Caki2 (cell line): Measurements from ENCODE around the gene CHTF18. TPM values are rescaled to one million over a fixed set of nuclear protein-coding genes. Genes with fewer than 3 reads are reported as not detected.
"Not testable (repeated sequence)": the region's sequence is repeated elsewhere in the genome, so short reads cannot be mapped to it uniquely, and the experiment has no call there.

Source experiments
- DNase-seq: peaks from one replicate; pipeline ENCODE4 v3.0.0-alpha.2; 2015; ENCODE audit warnings: low read depth
- in situ Hi-C: cut with HindIII; loops from 2 replicates; pipeline ENCODE4 v1.10.0; 2016; ENCODE audit warnings: low sequenced_read_pairs, low pct_unique_long_range_greater_than_20kb, mixed read lengths
- total RNA-seq: library from RNA; depleted of rRNA; stranded (reverse); fragments of >200 nt; shearing (Covaris generic); gene quantifications from 2 replicates; pipeline ENCODE4 v1.2.3, GENCODE V29; 2014; ENCODE audit warnings: low replicate concordance

Gene CHTF18
- total RNA-seq, 1 experiment from 2014 or later: 52.2 TPM

DNA sequence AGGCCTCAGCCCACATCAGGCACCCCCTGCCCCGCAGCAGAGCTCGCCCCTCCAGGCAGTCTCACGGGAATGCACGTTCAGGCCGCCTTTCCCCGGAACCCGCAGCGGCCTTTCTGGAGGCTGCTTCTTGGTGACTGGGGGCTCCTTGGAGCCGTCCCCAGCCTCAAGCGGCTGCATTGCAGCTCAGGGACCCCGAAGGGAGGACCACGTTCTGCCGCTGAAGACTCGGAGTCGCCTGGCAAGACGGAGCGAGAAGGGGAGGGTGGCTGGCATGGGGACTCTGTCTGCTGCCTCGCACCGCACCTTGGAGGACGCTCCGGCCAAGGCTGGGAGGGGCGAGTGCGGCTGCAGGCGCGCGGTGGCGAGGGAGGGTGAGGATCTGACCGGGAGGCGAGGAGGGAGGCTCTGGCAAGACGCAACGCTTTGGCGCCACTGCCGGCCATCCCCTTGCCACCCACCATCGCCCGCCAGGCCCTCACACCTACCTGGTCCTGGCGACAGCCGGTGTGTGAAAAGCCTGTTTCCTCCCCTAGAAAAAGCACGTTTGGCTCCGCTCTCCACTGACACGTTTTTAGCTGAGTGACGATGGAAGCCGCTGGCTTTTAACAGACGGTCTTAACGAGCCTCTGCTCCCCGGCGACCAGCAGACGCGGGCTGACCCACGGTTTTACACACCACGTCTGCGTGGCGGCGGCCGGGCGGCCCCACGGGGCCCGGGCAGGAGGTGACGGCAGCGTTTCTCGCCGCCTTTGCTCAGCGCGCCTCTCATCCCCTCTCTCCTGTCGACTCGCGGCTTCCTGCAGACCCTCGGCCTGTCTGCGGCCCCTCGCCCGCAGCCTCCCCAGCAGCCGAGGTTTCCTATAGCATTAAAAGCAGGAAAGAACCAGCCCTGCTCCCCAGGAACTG, 28.8 kb downstream of the CHTF18 start:
- no peak for DNase-seq
- in situ Hi-C loops: no loop called here

DNA sequence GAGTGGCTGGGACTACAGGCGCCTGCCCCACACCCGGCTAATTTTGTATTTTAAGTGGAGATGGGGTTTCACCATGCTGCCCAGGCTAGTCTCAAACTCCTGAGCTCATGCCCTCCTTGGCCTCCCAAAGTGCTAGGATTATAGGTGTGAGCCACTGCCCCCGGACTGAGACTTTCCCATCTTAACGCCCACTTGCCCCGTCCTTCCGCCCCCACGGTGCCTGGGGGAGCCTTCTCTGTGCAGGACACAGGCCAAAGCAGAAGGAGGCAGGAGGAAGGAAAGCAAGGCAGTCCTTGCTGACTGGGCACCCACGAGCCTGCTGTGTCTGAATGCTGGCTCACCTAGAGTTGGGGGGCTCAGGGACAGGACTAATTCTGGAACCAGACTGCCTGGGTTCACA, 29.7 kb downstream of the CHTF18 start:
- in situ Hi-C loops: no loop called here
- no peak for DNase-seq

DNA sequence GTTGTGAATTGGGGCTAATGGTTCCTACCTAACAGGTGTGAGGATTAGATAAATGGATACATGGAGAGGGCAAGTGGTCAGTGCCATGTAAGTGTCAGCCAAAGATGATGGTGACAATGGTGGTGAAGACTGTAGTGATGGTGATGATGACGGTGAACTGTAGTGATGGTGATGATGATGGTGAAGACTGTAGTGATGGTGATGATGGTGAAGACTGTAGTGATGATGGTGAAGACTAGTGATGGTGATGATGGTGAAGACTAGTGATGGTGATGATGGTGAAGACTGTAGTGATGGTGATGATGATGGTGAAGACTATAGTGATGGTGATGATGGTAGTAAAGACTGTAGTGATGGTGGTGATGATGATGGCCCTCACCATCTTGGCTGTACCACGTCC, 30.2 kb downstream of the CHTF18 start:
- in situ Hi-C loops: no loop called here
- DNase-seq: no peak

DNA sequence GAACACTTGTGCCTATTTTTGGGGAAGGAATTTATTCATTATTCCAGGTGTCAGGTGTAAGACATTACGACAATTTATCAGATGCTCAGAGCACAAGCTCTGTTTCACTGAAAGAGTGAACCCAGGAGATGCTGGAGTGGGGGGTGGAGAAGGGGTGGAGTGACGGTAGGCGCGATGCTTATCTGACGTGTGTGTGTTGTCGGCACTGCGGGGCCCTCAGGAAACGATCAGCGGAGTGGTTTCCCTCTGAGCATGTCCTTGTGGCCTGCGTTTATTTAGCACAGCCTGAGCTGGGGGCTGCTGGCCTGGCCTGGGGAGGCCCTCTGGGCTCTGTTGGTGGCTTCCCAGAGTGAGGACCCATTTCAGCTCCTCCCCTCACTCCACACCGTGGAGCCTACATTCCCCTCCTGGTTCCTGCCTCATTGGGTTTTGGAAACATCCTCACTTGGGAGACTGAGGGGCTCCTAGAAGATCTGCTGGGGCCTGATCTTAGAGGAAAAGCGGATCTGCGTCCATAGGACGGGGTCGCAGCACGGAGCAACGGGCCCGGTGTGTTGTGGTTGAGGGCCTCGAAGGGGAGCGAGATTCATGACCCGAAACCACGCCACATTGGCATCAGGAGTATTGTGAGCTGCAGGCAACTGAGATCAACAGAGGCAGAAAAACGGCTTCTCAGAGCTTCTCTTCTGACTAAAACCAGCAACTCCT, 31.1 kb downstream of the CHTF18 start:
- in situ Hi-C loops: no loop called here
- no peak for DNase-seq

DNA sequence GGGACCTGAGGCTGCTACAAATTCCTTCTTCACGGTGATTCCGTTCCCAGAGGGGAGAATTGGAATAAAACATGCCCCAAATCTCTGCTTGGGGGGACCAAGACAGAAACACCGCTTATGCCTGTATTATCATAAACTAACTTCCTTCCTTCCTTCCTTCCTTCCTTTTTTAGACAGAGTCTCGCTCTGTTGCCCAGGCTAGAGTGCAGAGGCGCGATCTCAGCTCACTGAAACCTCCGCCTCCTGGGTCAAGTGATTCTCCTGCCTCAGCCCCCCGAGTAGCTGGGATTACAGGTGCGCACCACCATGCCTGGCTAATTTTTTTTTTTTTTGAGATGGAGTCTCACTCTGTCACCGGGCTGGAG, 31.6 kb downstream of the CHTF18 start:
- DNase-seq, in situ Hi-C loops: not testable (repeated sequence)

DNA sequence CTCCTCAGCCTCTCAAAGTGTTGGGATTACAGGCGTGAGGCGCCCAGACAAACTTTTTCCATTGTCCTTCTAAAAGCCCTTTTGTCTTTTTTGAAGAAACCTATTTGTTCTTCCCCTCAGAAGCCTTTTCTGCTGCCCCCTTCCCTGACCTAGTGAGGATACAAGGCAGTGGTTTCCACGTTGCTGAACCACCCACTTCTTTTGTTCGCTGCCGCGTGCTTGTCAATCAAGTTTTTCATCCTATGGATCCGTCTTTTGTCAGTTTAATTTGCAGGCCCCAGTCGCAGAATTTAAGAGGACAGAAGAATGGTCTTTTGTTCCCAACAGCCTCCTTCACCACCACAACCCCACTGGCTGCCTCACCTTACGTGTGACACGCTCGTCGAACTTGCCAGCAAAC, 32.3 kb downstream of the CHTF18 start:
- in situ Hi-C loops: no loop called here
- DNase-seq: no peak

DNA sequence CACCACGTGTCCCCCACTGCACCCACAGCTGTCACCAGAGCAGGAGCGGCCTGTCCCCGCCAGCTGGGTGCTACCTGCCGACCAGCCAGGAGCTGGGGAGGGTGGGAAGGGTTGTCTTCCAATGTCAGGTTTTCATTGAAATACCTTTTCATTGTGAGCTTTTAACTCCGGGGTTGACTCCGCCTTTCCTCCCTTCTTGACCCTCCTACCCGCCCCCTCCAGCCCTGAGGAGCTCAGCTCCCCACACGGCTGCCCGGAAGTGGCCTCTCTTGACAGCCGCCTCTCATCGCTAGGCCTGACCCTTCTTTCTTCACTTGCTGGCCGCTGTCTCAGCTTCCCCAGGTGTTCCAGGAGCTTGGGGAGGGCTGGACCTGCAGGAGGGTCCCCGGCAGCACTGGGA, 33.3 kb downstream of the CHTF18 start:
- no peak for DNase-seq
- in situ Hi-C loops: no loop called here

DNA sequence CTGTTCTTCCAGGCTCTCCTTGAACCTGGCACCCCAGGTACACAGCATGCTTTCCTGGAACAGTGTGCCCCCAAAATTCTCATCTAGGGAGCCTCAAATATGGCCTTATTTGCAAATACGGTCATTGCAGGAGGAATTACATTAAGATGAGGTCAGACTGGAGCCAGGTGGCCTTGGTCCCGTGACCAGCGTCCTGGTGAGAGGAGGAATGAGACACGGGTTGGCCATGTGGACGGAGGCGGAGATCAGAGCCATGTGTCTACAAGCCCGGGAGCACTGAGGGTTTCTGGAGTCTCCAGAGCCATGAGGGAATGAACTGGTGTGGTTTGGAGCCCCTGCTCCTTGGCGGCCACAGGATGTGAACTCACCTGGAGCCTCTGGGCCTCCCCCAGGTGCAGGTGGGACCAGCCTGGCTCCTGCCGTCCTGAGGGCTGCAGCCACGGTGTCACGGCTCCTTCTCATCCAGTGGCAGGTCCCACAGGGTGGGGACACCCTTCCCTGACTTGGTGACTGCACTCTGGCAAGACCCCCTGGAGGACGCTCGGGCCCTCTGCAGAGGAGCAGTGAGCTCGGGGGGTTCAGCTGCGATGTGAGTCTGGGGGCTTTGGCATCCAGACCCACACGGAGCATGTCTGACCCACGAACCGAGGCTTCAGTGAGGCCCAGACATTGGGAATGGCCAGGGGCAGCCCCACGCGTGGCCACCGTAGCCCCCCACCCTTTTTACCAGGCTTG, 33.9 kb downstream of the CHTF18 start:
- no peak for DNase-seq
- in situ Hi-C loops: no loop called here

DNA sequence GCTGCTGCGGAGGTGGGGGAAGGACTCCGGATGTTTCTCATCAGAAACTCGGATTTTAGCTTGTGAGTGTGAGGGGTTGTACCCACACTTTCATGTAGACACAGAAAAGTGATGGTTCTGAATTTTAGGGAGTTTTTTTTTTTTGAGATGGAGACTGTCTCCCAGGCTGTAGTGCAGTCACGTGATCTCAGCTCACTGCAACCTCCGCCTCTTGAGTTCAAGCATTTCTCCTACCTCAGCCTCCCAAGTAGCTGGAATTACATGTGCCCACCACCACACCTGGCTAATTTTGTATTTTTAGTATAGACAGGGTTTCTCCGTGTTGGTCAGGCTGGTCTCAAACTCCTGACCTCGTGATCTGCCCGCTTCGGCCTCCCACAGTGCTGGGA, 34.5 kb downstream of the CHTF18 start:
- no peak for DNase-seq
- in situ Hi-C loops: no loop called here

DNA sequence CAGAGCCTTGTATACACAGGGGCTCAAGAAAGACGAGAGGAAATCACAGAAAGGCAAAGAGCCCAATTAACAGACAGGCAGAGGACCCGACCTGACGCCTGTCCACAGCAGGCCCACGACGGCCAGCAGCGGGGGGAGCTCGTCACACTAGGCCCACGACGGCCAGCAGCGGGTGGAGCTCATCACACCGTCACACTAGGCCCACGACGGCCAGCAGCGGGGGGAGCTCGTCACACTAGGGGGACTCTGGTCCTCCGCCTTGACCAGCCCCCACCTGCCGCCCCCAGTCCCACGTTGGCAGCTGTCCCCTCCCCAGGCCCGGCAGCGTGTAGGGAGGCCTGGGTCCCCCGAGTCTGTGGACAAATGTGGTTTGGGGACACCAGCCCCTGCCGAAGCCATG, 35.8 kb downstream of the CHTF18 start:
- DNase-seq: no peak
- in situ Hi-C loops: no loop called here

DNA sequence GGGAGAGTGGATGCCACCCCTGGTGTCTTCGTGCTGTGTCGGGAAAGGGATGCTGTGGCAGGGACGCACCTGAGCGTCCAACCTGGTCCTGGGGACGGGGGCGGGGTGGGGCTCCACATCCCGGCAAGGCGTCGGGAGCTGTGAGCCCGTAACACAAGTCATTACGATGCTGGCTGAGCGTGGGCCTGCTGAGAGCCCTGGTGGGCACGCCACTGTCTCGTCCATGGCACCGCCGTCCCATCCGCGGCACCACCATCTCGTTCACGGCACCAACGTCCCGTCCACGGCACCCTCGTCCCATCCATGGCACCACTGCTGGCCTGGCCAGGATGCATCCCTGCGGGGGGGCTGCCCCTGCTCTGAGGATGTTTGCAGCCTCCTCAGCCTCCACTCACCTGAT, 36.2 kb downstream of the CHTF18 start:
- no peak for DNase-seq
- in situ Hi-C loops: no loop called here

DNA sequence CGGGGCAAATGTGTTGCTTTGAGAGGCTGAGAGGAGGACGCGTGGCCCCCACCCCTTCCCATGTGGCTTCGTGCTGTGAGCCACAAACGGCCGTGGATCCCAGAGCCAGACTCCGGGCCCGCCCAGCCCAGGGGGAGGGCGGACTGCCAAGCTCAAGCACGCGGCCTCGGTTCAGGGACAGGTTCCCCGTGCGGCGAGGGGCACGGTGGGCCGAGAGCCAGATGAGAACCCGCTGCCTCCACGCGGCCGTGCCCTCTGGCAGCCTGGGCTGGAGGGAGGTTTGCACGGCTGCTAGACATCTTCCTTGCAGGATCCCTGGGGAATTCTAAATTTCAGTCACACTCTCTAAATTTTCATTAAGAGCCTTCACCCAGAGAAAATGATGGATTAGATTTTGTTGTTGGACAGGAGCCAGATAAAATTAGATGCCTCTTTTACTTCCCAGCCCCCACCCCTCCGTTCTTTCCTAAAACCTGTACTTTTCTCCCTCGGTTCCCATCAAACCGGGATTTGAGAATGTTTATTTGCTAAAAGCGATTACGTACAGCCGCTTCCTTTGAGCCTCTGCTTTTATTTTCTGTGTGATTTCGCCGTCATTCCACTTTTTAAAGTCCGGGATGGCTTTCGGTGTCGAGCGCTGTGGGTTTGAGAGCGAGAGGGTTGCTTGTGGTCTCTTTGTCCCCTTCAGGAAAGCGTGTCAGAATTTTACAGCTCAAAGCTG, 37.1 kb downstream of the CHTF18 start:
- in situ Hi-C loops: no loop called here
- DNase-seq: no peak

DNA sequence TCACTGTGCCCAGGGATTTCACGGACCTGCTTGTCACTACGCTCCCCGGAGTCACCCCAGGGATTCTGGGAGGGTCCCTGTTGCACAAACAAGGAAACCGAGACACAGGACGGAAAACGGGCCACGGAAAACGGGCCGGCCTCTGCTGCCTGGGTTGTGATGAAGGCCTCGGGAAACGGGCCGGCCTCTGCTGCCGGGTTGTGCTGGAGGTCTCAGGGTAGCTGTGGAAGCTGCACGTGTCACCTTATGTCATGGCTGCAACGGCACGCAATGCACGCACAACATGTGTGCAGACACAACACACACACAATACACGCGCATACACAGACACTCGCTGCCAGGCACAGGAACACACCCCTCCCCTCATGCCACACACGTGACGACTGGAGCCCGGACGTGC, 39.1 kb downstream of the CHTF18 start:
- DNase-seq: no peak
- in situ Hi-C loops: no loop called here

DNA sequence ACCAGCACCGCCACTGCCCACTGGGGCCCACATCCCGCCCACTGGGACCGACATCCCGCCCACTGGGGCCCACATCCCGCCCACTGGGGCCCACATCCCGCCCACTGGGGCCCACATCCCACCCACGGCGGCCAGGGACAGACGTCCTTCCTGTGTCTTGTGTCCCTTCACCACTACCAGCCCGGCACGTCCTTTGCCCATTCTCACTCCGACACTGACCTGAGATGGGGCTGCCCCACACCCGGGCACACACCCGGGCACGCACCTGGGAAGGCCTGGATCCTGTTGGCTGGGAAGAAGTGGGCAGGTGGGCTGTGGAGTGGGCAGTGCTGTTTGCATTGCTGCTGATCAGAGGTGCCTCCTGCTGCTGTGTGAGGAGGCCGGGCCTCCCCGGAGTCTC, 40.5 kb downstream of the CHTF18 start:
- in situ Hi-C loops: no loop called here
- no peak for DNase-seq

DNA sequence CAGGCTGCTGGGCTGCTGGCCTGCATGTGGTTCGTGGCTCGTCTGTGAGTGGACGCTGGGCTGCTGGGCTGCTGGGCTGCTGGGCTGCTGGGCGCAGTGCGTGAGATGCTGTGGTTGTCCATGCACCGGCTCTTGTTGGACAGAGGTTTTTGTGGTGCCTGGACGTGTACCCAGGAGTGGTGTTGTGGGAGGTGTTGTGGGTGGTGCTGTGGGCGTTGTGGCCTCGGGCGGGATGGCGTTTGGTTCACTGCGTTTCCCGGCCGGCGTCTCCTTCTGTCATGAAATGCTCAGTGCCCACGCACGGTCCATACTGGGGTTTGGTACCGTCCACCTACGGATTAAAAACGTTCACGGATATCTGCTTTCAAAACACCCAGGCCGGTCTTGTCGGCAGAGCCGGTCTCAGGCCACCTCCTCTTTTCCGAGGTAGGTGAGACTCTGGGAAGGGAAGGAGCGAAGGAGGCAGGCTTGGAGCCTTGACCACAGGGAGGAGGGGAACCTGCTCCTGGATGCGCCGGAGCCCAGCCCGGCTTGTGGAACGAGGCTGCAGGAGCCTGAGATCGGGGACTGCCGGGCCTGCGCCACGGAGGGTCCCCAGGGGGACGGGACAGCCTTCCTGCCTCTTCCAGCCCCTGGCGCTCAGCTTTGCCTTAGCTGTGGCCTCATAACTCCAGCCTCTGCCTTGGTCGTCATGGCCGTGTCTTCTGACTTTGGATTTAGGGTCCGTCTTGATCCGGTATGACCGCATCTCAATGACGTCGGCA, 41.9 kb downstream of the CHTF18 start:
- DNase-seq: no peak
- in situ Hi-C loops: loop anchor here (10.0 kb wide), 1 partner anchor 135 kb away; no protein-coding TSS in a partner anchor

DNA sequence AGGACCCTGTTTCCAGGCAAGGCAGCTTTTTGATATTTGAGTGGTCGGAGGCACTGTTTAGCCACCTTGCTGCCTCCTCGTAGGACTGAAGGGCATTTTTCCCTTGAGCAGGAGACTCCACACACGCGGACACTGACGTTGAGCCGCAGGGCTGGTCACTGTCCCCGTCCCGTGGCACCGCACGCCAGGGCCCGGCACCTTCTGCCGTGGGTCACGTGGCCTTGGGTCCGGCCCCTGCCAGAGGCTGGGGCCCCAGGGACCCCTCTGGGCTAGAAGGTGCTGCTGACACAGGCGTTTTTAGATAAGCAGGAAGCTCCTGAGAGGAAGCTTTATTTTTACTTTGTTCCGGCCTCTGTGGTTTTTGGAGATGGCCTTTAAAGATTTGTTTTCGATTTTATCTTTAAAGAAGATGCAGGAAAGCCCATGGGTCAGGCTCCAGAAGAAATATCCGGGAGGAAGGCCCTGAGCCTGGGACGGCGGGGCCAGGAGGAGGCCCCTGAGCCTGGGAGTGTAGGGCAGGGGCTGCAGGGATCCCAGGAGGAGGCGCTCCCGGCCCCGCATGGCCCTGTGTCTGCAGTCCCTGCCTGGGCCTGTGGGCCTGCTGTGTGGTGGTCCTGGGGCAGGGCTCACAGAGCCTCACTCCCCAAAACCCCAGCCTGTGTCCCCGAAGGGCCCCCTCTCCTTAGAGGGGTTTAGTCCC, 42.6 kb downstream of the CHTF18 start:
- in situ Hi-C loops: loop anchor here (10.0 kb wide), 1 partner anchor 134 kb away; no protein-coding TSS in a partner anchor
- no peak for DNase-seq
